IPS-11a (cell line): Measurements from ENCODE around the gene MGMT.

Source experiments
- H3K4me3 ChIP-seq: one replicate; pipeline ENCODE4 v1.5.1; 2013; ENCODE audit warnings: low read depth, low read length, control low read depth

MGMT gene

DNA sequence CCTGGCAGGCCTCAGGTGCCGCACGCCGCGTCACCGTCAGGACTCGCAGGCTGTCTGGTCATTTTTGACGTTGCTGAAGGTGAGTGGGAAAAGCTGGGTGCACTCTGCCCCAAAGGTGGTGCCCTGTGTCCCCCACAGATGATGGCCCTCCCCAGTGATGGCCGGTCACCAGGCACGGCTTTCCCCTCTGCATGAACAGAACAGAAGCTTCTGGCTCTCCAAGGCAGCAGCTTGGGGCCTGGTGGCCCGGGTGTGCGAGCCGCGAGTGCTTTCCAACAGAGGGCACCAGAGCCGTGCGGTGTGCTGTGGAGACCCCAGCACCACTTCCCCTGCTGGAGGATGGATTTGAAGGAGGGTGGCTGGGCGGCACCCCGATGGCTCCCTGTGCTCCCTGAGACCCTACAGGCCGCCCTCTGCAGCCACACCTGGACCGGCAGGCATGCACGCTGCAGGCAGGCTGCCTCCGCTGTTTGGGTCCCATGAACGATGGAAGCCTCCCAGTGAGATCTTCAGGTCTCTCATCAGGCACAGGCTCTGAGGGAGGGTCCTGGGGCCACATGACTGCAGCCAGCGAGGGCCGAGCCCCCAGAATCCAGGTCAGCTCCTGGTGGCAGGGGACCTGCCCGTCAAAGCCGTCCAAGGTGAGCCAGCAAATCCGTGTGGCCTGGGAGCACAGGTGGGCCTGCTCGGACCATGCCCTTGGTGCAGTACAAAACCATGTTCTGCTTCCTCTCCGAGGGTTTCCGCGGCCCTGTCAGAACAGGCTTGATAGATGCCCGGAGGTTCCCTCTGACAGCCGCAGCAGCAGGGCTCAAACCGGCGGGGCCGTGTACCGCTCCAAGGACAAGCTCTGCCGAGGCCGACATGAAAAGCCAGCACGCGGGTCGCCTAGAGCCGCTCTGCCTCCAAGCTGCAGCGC, 301.7 kb downstream of the MGMT start:
- H3K4me3 ChIP-seq, result no peak overlapping the region

DNA sequence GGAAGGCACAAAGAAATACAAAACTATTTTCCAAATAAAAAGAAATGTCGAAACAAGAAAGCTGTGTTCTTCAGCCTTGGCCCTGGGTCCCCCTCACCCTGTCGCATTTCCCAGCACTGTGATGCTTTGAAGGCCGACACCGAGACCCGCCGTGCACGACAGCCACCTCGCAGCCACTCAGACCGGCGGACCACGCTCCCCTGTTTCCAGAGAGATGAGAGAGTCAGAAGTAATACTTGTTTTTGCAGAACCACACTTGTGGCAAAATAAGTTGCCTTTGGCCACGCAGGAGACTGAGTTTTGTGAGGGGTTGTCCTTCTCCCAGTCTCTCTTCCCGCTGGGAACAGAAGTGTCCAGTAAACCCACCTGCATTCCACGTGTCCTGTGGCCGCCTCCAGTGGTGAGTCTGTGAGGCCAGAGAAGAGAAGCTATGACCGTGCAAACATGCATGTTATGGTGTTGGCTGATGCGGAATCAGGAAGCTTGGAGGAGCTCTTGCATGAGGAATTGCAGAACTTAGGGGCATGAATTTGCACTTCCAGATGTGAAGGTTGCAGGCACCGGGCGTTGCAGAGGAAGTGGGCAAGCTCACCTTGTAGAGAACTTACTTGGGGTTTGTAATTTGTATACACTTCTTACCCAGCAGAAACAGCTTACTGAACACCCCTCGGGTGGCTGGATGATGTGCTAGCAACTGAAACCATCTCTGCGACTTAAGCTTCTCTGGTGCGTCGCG, 302.5 kb downstream of the MGMT start:
- no peak overlapping the region for H3K4me3 ChIP-seq

GRCh38 chr10:129770286-129770685, 303.2 kb downstream of the MGMT start:
- H3K4me3 ChIP-seq, result no peak overlapping the region

GRCh38 chr10:129771024-129771423, 304.0 kb downstream of the MGMT start:
- no peak overlapping the region for H3K4me3 ChIP-seq

- no peak overlapping the region for H3K4me3 ChIP-seq
These were observed 304.5 kb downstream of the MGMT start for GRCh38 chr10:129771576-129771975.

- H3K4me3 ChIP-seq, result no peak overlapping the region
These were observed 305.0 kb downstream of the MGMT start for GRCh38 chr10:129771991-129772431.

DNA sequence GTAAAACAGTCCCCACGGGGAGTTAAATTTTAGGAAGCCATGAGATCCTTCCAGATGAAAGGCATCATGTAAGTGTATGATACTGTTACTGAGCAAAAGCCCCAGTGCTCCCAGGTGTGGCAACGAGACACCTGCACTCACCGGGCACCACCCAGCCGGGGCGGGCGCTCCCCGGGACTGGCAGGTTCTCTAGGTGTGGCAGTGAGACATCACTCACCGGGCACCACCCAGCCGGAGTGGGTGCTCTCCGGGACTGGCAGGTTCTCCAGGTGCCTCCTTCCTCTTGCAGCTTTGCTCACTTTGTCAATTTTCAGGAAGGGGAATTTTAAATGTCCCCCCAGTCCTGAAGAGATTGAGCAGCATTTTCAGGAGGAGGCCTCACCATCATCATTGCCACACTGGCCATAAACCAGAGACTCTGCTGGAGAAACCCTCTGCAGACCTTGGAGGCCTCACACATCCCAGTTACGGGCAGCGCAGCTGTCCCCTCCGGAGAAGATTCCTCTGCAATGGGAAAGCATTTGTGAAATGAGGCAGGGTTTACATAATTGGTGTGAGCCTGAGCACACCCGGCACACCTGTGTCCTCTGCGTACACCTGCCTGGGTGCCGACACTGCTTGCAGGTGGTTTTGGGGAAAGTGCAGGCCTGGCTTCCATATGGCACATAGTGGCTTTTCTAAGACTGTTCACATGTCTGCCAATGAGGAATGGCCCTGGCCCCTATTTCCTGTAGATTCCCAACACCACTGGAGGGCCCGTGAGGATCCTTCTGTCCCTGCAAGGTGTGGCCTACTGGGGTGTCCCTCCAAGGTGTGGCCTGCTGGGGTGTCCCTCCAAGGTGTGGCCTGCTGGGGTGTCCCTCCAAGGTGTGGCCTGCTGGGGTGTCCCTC, 305.7 kb downstream of the MGMT start:
- no peak overlapping the region for H3K4me3 ChIP-seq

GRCh38 chr10:129773359-129773990, 306.4 kb downstream of the MGMT start:
- no peak overlapping the region for H3K4me3 ChIP-seq

DNA sequence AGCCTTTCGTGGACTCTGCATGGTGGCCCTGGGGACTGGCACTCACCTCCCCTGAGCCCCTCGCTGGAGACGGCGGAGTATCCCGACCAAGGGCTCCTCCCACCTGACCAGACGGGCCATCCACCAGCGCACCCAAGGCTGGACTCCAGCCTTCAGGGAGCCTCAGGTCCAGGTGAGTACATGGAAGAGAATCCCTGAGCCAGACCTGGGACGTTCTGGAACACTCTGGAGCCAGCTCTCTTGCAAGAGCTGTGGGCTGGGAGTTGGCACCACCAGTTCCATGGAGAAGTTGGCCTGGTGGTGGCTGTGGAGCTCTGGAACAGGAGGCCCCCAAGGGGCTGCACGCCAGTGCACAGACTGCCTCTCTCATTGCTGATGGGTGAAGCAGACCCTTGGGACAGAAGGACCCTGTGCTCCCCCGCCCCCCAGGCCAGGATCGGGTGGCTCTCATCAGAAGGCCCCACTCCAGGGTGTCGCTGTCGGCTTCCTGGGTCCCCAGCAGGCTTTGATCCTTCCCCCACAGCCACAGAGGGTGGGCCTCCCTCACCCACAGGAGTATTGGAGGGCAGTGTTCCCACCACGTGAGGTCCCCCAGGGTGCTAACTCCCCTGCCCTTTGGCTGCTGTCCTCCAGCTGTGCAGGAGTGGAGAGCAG, 307.2 kb downstream of the MGMT start:
- H3K4me3 ChIP-seq, result no peak overlapping the region

GRCh38 chr10:129774736-129775401, 307.8 kb downstream of the MGMT start:
- no peak overlapping the region for H3K4me3 ChIP-seq

DNA sequence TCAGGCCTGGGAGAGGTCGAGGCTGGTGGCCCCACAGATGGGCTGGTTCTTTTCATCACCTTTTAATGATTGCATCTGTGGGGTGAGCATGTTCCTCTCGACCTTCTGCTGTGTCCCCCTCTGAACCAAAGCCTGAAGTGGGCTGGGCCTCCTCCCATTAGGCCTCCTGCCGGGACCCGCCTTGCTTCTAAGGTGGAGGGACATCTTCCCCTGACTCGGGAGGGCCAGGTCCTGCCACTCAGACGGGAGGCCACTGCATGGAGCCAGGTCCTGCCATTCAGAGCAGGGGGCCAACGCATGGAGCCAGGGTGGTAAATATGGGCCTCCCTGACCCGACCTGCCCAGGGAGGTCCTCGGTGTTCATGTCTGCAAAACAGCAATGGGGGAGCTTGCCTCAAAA, 308.6 kb downstream of the MGMT start:
- no peak overlapping the region for H3K4me3 ChIP-seq

DNA sequence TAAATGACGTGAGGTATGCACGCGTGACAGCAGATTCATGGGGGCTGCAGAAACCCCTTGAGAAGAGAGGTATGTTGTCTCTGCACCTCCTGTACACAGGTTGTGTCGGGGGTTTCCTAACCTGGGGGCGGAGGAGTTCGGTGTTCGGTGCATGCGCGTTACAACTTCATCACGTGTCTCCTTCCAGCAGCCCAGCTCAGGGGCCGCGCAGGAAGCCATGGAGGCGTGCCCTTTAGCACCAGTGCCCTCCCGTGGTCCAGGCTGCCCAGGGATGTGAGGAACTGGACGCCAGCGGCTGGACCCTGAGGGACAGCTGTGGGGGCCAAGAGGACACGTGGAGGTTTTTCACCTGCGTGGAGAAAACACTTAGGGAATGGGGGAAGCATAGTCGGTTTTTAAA, 310.6 kb downstream of the MGMT start:
- H3K4me3 ChIP-seq, result no peak overlapping the region

DNA sequence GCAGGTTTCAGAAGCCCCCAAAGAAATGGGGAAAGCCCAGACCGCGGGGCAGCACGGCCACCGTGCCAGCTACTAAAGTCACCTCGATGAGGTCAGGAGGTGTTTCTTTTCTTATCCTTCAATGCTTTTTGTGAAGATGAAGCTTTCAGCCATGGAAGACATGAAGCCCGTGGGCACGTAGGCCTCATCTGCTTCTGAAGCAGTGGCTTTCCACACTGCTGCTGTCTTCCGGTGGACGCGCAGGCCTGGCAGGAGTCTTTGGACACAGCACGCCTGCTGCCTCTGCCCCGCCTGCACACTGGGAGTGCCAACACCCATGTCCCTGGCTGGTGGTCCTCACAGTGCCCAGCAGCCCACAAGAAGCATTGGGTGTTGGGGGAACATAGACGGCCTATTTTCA, 311.5 kb downstream of the MGMT start:
- no peak overlapping the region for H3K4me3 ChIP-seq

GRCh38 chr10:129779126-129780111, 312.4 kb downstream of the MGMT start:
- H3K4me3 ChIP-seq, result no peak overlapping the region

DNA sequence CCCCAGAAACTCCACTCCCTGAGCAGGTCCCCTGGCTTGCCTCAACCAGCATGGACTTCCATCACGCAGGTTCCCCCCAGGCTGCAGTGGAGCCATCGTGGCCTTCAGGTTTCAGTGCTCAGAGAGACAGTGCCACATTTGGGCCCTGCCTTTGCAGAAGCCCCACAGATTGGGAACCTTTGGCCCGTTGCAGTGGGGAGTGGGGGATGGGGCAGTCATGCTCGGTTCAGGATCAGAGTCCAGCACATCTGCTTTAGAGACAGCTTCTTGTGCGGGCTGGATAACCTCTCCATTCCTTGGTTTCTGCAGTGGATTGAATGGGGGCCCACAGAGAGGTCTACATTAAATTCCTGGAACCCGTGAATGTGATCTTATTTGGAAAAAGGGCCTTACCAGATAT, 313.2 kb downstream of the MGMT start:
- no peak overlapping the region for H3K4me3 ChIP-seq

- H3K4me3 ChIP-seq, result no peak overlapping the region
These were observed 314.1 kb downstream of the MGMT start for GRCh38 chr10:129780901-129781795.

GRCh38 chr10:129784291-129784690, 317.2 kb downstream of the MGMT start:
- H3K4me3 ChIP-seq, result no peak overlapping the region
